Measurements from ENCODE around the gene PANX2. TPM values are rescaled to one million over a fixed set of nuclear protein-coding genes. Genes with fewer than 3 reads are reported as not detected.
"Not testable (repeated sequence)": the region's sequence is repeated elsewhere in the genome, so short reads cannot be mapped to it uniquely, and the experiment has no call there.

The PANX2 gene
- total RNA-seq, 1 experiment from 2014 or later = 9.4 TPM

DNA sequence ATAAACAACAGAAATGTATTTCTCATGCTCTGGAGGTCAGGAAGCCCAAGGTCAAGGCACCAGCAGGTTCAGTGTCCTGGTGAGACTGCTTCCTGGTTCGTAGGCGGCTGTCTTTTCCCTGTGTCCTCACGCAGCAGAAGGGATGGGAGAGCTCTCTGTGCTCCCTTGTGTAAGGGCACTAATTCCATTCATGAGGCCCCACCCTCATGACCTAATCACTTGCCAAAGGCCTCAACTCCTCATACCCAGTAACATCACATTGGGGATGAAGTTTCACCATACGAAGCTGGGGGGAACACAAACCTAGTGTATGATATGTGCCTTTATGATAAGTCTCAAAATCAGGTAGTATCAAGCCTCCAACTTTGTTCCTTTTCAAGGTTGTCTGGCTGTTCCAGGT is 38.6 kb upstream of the PANX2 start:
- no peak overlapping the region for H2AFZ ChIP-seq (ENCODE audit: low read length)
- H3K9me3 ChIP-seq (ENCODE audit: low read length) = no peaks in the 10 kb centered on the region
- no peak for DNase-seq
- H3K27me3 ChIP-seq (ENCODE audit: low read length) = no peaks in the 10 kb centered on the region
- no TSS peak for BruUV-seq (replicated peaks)
- no peak overlapping the region for H3K9ac ChIP-seq (ENCODE audit: low read length)
- H3K9me2 ChIP-seq (replicated peaks; ENCODE audit: low read length) = no peaks in the 10 kb centered on the region
- no peaks in the 10 kb centered on the region for H3K4me1 ChIP-seq (ENCODE audit: insufficient read depth, low read length)
- no peak for TF ChIP-seq EZH2phosphoT487 (IDR thresholded peaks at IDR 0.05; ENCODE audit: borderline replicate concordance, low read length)
- TF ChIP-seq, protein P1, sequence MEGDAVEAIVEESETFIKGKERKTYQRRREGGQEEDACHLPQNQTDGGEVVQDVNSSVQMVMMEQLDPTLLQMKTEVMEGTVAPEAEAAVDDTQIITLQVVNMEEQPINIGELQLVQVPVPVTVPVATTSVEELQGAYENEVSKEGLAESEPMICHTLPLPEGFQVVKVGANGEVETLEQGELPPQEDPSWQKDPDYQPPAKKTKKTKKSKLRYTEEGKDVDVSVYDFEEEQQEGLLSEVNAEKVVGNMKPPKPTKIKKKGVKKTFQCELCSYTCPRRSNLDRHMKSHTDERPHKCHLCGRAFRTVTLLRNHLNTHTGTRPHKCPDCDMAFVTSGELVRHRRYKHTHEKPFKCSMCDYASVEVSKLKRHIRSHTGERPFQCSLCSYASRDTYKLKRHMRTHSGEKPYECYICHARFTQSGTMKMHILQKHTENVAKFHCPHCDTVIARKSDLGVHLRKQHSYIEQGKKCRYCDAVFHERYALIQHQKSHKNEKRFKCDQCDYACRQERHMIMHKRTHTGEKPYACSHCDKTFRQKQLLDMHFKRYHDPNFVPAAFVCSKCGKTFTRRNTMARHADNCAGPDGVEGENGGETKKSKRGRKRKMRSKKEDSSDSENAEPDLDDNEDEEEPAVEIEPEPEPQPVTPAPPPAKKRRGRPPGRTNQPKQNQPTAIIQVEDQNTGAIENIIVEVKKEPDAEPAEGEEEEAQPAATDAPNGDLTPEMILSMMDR (conservative IDR thresholded peaks at IDR 0.05; ENCODE audit: low read depth, low read length) = no peak
- no peak for TF ChIP-seq EZH2 (IDR thresholded peaks at IDR 0.05; ENCODE audit: low read length, unreplicated experiment)
- no peaks in the 10 kb centered on the region for H3F3A ChIP-seq (ENCODE audit: low read length, unreplicated experiment)
- ChIA-PET CTCF (no interaction called here), POLR2A (ENCODE audit: unreplicated experiment) (no interaction called here)
- no peak overlapping the region for H3K4me3 ChIP-seq (ENCODE audit: low read length)
- H3K79me2 ChIP-seq (ENCODE audit: low read length) = no peaks in the 10 kb centered on the region
- H3K27ac ChIP-seq (ENCODE audit: low read length) = no peak overlapping the region
- no peak overlapping the region for H3K4me2 ChIP-seq (ENCODE audit: low read length)
- H4K20me1 ChIP-seq (ENCODE audit: low read length) = no peaks in the 10 kb centered on the region
- no peak for ATAC-seq
- H3K36me3 ChIP-seq (ENCODE audit: low read depth, low read length) = no peaks in the 10 kb centered on the region
- intact Hi-C loops (cut with micrococcal nuclease) = no loop called here

DNA sequence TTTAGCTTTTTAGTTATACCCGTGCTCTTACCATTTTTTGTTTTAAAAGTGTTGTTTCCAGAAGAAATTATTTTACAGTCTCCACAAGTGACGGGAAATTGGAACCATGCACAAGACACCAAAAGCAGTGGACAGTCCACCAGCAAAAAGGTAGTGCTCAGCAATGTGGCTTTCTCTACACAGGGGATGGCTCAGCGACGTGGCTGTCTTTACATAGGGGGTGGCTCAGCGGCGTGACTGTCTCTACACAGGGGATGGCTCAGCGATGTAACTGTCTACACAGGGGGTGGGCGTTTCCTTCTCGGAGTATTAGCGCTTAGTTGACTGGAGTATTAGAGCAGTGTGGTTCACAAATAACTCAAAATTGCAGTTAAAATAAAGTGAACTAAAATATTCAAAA is 36.0 kb upstream of the PANX2 start:
- no peaks in the 10 kb centered on the region for H3K9me2 ChIP-seq (replicated peaks; ENCODE audit: low read length)
- H3K36me3 ChIP-seq (ENCODE audit: low read depth, low read length) = no peaks in the 10 kb centered on the region
- no peaks in the 10 kb centered on the region for H4K20me1 ChIP-seq (ENCODE audit: low read length)
- H3K9ac ChIP-seq (ENCODE audit: low read length) = no peak overlapping the region
- intact Hi-C loops (cut with micrococcal nuclease) = no loop called here
- H3K4me1 ChIP-seq (ENCODE audit: insufficient read depth, low read length) = no peaks in the 10 kb centered on the region
- H3K9me3 ChIP-seq (ENCODE audit: low read length) = no peaks in the 10 kb centered on the region
- H2AFZ ChIP-seq (ENCODE audit: low read length) = no peak overlapping the region
- DNase-seq (no peak), ATAC-seq (no peak)
- POLR2A ChIA-PET (ENCODE audit: unreplicated experiment) = no interaction called here
- H3K27ac ChIP-seq (ENCODE audit: low read length) = no peak overlapping the region
- CTCF ChIA-PET = no interaction called here
- no peak overlapping the region for H3K4me2 ChIP-seq (ENCODE audit: low read length)
- no peak overlapping the region for H3K4me3 ChIP-seq (ENCODE audit: low read length)
- TF ChIP-seq EZH2phosphoT487 (IDR thresholded peaks at IDR 0.05; ENCODE audit: borderline replicate concordance, low read length) (no peak), EZH2 (IDR thresholded peaks at IDR 0.05; ENCODE audit: low read length, unreplicated experiment) (no peak)
- TF ChIP-seq, protein P1 (conservative IDR thresholded peaks at IDR 0.05; ENCODE audit: low read depth, low read length) = no peak
- BruUV-seq (replicated peaks) = no TSS peak
- no peaks in the 10 kb centered on the region for H3K27me3 ChIP-seq (ENCODE audit: low read length)
- no peaks in the 10 kb centered on the region for H3K79me2 ChIP-seq (ENCODE audit: low read length)
- H3F3A ChIP-seq (ENCODE audit: low read length, unreplicated experiment) = no peaks in the 10 kb centered on the region

DNA sequence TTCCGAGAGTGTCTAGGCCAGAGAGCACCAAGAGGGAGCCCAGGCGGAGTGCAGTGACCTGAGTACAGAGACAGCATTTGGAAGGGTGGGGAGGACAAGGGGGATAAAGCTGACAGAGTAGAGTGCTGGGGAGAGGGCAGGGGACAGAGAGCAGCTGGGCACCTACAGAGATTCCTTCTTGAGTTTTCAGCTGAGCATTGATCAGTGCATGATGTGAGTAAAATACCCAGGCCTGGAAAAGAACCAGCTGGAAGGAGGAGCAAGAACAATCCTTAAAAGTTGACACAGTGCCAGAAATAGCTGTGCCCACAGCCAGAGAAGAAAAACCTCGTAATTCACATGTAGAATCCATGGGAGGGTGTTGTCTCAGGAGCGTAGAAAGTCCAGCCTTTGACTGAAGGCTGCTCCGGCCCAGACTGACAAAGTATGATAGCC is 33.9 kb upstream of the PANX2 start:
- H3F3A ChIP-seq (ENCODE audit: low read length, unreplicated experiment) = no peaks in the 10 kb centered on the region
- BruUV-seq (replicated peaks) = no TSS peak

DNA sequence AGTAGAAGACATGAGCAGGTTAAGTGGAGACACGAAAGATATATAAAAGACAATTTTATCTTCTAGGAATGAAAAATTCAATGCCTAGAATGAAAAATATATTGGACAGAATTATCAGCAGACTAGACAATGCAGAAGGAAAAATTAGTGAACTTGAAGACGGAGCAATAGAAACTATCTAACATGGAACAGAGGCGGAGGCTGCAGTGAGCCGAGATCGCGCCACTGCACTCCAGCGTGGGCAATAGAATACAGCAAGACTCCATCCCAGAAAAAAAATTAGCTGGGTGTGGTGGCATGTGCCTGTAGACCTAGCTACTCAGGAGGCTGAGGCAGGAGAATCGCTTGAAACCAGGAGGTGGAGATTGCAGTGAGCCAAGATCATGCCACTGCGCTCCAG is 33.3 kb upstream of the PANX2 start:
- H3K79me2 ChIP-seq (ENCODE audit: low read length); H3F3A ChIP-seq (ENCODE audit: low read length, unreplicated experiment); H3K4me3 ChIP-seq (ENCODE audit: low read length); intact Hi-C loops (cut with micrococcal nuclease); H3K36me3 ChIP-seq (ENCODE audit: low read depth, low read length); H3K4me1 ChIP-seq (ENCODE audit: insufficient read depth, low read length); CTCF ChIA-PET; H4K20me1 ChIP-seq (ENCODE audit: low read length); H3K27ac ChIP-seq (ENCODE audit: low read length); POLR2A ChIA-PET (ENCODE audit: unreplicated experiment); DNase-seq; H2AFZ ChIP-seq (ENCODE audit: low read length); ATAC-seq; BruUV-seq (replicated peaks); H3K9ac ChIP-seq (ENCODE audit: low read length); H3K9me2 ChIP-seq (replicated peaks; ENCODE audit: low read length); H3K4me2 ChIP-seq (ENCODE audit: low read length); H3K27me3 ChIP-seq (ENCODE audit: low read length); H3K9me3 ChIP-seq (ENCODE audit: low read length): not testable (repeated sequence)

More for the DNA sequence above, 33.9 kb upstream of the PANX2 start:
- H4K20me1 ChIP-seq (ENCODE audit: low read length) = no peaks in the 10 kb centered on the region
- H2AFZ ChIP-seq (ENCODE audit: low read length) = no peak overlapping the region
- no peaks in the 10 kb centered on the region for H3K36me3 ChIP-seq (ENCODE audit: low read depth, low read length)
- H3K4me1 ChIP-seq (ENCODE audit: insufficient read depth, low read length) = no peaks in the 10 kb centered on the region; the same call in 1 of the 2 replicates
- no peaks in the 10 kb centered on the region for H3K9me2 ChIP-seq (replicated peaks; ENCODE audit: low read length)
- ChIA-PET POLR2A (ENCODE audit: unreplicated experiment) (no interaction called here), CTCF (no interaction called here)
- H3K4me3 ChIP-seq (ENCODE audit: low read length) = no peak overlapping the region
- H3K4me2 ChIP-seq (ENCODE audit: low read length) = no peak overlapping the region
- H3K79me2 ChIP-seq (ENCODE audit: low read length) = no peaks in the 10 kb centered on the region
- ATAC-seq = no peak
- DNase-seq = no peak
- no peak overlapping the region for H3K9ac ChIP-seq (ENCODE audit: low read length)
- H3K27me3 ChIP-seq (ENCODE audit: low read length) = no peaks in the 10 kb centered on the region
- no peaks in the 10 kb centered on the region for H3K9me3 ChIP-seq (ENCODE audit: low read length)
- TF ChIP-seq, protein P1 (conservative IDR thresholded peaks at IDR 0.05; ENCODE audit: low read depth, low read length) = no peak
- no peak for TF ChIP-seq EZH2 (IDR thresholded peaks at IDR 0.05; ENCODE audit: low read length, unreplicated experiment)
- no peak for TF ChIP-seq EZH2phosphoT487 (IDR thresholded peaks at IDR 0.05; ENCODE audit: borderline replicate concordance, low read length)
- no peak overlapping the region for H3K27ac ChIP-seq (ENCODE audit: low read length)
- intact Hi-C loops (cut with micrococcal nuclease) = no loop called here
